Stimulated activated CD4-positive, alpha-beta T cell treated with anti-CD3 and anti-CD28 coated beads, Interleukin-1b, Interleukin-23, amount 100 ng/mL, for 24 hours (primary cell): Measurements from ENCODE around the gene SPDYE6.
"Not testable (repeated sequence)": the region's sequence is repeated elsewhere in the genome, so short reads cannot be mapped to it uniquely, and the experiment has no call there.

Source experiments
- DNase-seq, 4 experiments: peaks; one replicate each; pipeline ENCODE4 v3.0.0-alpha.2; 2020; ENCODE audit warnings: low read depth in 4 of 4, low spot score in 1 of 4

Gene SPDYE6

GRCh38 chr7:102364394-102364886 is 8.2 kb upstream of the SPDYE6 start:
- DNase-seq = not testable (repeated sequence)

GRCh38 chr7:102363549-102364393 is 7.5 kb upstream of the SPDYE6 start:
- DNase-seq = peak; percentile 71 to 92 (median 80)

- not testable (repeated sequence) for DNase-seq
These were observed 9.3 kb downstream of the SPDYE6 start for GRCh38 chr7:102346983-102347382.

GRCh38 chr7:102340599-102341368 is 15.5 kb downstream of the SPDYE6 start:
- DNase-seq = not testable (repeated sequence)

DNA sequence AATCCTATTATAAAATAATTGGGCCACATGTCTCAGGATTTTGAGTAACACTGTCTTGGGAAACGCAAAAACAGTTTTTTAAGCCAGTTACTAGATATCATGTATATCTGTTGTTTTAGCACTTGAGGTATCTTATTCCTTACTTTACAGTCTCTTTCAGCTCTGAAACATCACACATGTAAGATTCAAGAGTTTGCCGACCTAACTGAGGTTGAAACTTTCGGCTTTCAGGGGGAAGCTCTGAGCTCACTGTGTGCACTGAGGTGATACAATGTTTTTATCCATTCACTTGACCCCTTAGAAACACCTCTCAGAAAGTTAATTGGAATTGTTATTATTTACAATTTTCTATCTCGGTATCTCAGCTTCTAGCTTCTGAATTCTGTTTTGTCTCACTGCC is 18.8 kb downstream of the SPDYE6 start:
- DNase-seq = not testable (repeated sequence)

DNA sequence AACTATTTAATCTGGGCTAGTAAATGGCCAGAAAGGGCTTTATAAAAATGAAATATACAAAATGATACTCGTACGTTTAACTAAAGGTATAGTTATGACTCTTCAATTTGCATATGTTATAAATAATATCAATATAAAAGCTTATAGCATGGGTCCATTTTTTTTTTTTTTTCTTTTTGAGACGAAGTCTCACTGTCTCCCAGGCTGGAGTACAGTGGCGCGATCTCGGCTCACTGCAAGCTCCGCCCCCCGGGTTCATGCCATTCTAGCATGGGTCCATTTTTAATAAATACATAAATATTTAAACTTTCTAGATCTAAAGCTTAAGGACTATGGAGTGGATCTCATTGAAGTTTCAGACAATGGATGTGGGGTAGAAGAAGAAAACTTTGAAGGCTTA is 19.2 kb downstream of the SPDYE6 start:
- DNase-seq = not testable (repeated sequence)

DNA sequence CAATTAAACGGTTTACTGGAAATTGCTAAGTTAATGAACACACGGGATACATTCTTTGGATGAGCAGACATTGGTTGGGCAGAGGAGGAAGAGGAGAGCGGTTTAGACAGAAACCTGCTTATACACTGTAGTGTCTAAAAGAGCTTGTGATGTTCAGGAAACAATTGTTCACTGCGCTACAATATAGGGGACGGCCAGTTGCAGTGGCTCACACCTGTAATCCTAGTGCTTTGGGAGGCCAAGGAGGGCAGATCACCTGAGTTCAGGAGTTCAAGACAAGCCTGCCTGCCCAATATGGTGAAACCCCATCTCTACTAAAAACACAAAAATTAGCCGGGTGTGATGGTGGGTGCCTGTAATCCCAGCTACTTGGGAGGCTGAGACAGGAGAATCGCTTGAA is 20.7 kb downstream of the SPDYE6 start:
- DNase-seq = not testable (repeated sequence)

DNA sequence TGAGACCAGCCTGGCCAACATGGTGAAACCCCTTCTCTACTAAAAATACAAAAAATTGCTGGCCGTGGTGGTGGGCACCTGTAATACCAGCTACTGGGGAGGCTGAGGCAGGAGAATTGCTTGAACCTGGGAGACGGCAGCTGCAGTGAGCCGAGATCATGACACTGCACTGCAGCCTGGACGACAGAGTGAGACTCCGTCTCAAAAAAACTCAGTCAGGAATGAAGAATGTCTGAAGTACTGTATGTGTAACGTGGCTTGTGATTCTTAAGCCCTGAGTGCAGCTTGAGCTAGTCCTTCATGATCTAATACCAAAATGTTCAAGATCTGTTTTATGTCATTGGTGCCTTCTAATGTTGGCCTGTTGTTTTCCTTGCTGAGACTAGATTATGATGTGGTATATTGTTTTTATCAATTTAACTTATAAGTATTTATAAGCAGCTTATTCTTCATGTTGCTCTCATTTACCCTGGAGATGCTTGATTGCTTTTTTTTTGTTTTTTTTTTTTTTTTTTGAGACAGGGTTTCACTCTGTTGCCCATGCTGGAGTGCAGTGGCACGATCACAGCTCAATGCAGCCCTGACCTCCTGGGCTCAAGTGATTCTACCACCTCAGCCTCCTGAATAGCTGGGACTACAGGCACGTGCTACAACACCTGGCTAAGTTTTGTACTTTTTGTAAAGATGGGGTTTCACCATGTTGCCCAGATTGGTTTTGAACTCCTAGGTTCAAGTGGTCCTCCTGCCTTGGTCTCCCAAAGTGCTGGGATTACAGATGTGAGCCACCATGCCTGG is 25.4 kb downstream of the SPDYE6 start:
- DNase-seq = not testable (repeated sequence)

DNA sequence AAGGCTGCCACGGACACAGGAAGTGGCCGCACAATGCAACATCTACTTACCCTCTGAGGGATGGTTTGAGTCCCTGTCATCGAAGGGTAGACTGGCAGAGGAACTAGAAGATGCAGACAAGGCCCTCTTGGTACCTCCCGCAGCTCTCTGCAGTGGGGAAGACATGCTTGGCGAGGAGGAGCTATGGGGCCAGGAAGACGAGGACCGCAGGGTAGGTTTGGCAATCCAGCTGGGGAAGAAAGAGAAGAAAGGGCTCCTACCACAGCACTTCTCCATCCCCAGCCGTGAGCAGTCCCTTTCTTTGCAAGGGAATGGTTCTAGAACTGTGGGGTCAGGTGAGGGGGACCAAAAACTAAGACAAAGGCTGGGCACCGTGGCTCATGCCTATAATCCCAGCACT is 26.9 kb downstream of the SPDYE6 start:
- DNase-seq = not testable (repeated sequence)

- not testable (repeated sequence) for DNase-seq
These were observed 27.4 kb downstream of the SPDYE6 start for GRCh38 chr7:102328863-102329262.

DNA sequence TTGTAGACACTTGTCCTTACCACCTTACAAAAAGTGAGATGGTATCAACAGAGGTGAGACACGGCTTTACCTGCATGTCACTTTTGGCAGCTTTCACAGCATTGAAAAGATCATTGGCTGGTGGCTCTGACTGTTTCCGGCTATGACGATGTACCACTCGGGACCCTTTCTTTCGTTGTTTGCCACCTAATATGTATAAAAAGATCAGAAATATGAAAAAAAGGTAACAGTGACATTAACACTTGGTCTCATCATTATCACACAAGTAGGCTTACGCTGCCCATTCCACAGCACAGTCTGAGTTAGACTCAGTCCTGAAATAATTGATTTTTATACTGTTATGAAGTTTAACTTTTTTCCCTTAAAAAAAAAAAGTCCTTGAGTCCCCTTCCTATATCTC is 29.1 kb downstream of the SPDYE6 start:
- not testable (repeated sequence) for DNase-seq

DNA sequence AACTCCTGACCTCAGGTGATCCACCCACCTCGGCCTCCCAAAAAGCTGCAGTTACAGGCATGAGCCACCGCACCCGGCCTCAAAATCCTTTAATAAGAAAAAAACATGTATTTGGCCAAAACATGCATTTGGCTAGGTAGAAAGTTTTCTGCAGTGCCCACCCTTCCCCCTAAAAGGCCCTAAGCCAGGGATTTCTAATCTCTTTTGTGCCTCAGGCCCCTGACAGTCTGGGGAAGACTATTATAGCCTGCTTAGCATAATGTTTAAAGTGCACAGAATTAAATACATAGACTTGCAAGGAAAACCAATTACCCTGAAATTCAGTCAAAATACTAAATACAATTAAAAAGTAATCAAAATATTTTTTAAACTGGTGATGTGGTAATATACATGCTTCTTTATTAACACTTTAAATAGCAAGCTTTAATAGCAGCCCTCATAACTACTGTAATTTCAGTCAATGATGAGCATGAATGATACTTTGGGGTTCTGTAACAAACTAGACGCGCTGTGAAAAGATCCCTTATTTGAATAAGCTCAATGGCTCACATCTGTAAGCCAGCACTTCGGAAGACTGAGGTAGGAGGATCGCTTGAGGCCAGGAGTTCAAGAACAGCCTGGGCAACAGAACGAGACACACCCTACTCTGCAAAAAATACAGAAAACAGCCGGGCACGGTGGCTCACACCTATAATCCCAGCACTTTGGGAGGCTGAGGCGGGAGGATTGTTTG is 29.9 kb downstream of the SPDYE6 start:
- DNase-seq = no peak

DNA sequence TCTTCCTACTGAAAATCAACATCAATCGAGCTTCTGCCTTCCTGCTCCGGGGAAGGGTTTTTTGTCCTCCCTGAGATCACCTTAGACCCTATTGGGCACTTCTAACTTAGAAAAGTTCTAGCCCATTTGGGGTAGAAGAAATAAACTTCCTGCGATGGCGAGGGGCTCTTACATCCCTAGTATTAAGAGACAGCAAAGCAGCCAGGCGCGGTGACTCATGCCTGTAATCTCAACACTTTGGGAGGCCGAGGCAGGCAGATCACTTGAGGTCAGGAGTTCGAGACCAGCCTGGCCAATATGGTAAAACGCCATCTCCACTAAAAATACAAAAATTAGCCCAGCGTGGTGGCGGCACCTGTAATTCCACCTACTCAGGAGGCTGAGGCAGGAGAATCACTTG is 31.1 kb downstream of the SPDYE6 start:
- not testable (repeated sequence) for DNase-seq

- DNase-seq = no peak
These were observed 32.4 kb downstream of the SPDYE6 start for GRCh38 chr7:102323914-102324195.

GRCh38 chr7:102322202-102322715 is 34.0 kb downstream of the SPDYE6 start:
- DNase-seq = no peak

GRCh38 chr7:102321351-102322201 is 34.7 kb downstream of the SPDYE6 start:
- DNase-seq = no peak

DNA sequence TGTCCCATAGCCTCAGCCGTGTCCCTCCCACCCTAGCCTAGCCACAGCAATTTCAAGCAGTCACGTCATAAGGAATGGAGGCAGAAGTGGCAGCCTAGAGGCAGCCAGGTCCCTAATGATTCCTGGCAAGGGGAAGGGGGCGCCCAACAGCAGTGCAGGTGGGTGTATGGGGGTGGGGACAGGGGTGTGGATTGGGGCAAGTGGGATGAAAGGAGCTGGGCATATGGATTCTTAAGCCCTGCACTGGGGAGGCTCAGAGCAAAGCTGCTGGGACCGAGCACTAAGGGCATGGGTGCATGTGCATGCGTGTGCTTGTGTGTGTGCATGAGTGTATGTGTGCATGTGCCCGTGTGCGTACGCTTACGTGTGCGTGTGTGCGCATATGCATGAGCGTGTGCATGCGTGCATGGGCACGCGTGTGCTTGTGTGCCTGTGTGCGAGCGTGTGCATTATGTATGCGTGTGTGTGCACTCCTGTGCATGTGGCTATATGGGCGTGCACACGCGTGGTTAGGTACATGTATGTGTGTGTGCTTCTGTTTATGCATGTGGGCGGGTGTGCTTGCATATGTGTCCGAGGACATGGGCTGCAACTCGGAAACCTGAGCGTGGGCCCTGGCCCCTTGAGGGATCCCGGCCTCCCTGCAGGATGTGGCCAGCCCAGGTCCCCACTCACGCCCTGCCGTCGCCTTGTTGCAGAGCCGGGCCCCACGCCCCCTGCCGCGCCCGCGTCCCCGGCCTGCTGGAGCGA is 35.5 kb downstream of the SPDYE6 start:
- no peak for DNase-seq

DNA sequence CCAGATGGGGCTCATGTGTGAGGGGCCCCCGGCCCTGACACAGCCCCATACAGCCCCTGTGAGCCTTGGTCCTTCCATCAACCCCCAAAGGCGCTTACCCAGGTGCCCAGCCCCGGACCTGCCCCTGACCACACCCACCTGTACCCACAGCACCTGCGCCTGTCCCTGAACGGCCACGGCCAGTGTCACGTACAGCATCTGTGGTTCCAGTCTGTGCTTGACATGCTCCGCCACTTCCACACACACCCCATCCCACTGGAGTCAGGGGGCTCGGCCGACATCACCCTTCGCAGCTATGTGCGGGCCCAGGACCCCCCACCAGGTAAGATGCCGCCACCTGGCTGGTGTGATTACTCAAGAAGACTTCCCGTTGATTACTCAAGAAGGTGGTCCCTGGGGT is 36.1 kb downstream of the SPDYE6 start:
- no peak for DNase-seq

DNA sequence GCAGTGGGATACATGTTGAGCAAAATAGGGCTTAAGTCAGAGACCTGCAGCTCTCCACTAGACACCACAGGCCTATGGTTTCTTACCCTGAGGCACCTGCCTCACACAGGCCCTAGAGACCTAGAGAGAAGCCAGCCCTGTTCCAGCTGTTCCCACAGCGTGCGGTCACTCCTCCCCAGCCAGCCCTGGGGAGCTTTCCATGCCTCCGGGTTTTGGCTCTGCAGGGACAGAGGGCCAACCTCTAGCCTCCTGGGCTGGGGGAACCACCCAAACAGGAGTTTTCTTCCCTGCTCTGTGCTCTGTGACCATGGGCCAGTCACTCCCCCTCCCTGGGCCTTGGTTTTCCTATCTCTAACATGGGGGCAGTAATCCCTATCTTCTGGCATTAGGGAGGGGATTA is 36.6 kb downstream of the SPDYE6 start:
- no peak for DNase-seq
